ENCODE results near the gene SUCLG1. TPM values are rescaled to one million over a fixed set of nuclear protein-coding genes. Genes with fewer than 3 reads are reported as not detected.

SUCLG1 gene
- polyA plus RNA-seq, 1 donor (not counting 4 experiments of a cell fraction or from before 2014, with no cell fraction given), result 83.6 TPM

GRCh38 chr2:84386336-84387040 lies 72.6 kb downstream of the SUCLG1 start:
- dilution Hi-C loops (cut with MboI; ENCODE audit: extremely low pct_ligation_motif_present, low sequenced_read_pairs), result no loop called here
- H3K27me3 ChIP-seq (ENCODE audit: control insufficient read depth, extremely low read depth, insufficient read depth, low read length), result no peaks in the 10 kb centered on the region
- TF ChIP-seq, protein P1, sequence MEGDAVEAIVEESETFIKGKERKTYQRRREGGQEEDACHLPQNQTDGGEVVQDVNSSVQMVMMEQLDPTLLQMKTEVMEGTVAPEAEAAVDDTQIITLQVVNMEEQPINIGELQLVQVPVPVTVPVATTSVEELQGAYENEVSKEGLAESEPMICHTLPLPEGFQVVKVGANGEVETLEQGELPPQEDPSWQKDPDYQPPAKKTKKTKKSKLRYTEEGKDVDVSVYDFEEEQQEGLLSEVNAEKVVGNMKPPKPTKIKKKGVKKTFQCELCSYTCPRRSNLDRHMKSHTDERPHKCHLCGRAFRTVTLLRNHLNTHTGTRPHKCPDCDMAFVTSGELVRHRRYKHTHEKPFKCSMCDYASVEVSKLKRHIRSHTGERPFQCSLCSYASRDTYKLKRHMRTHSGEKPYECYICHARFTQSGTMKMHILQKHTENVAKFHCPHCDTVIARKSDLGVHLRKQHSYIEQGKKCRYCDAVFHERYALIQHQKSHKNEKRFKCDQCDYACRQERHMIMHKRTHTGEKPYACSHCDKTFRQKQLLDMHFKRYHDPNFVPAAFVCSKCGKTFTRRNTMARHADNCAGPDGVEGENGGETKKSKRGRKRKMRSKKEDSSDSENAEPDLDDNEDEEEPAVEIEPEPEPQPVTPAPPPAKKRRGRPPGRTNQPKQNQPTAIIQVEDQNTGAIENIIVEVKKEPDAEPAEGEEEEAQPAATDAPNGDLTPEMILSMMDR (optimal IDR thresholded peaks at IDR 0.05 in 1 of 3, IDR thresholded peaks at IDR 0.05 in 1 of 3, conservative IDR thresholded peaks at IDR 0.05 in 1 of 3; ENCODE audit: extremely low read depth in 1 of 3, insufficient read depth in 2 of 3, low read length in 3 of 3), result no peak
- no peak for TF ChIP-seq EZH2 (IDR thresholded peaks at IDR 0.05; ENCODE audit: low read length)
- FAIRE-seq, result no peak
- H3K79me2 ChIP-seq (ENCODE audit: control insufficient read depth, insufficient read depth, low read length), result no peaks in the 10 kb centered on the region
- no peaks in the 10 kb centered on the region for H3K9me1 ChIP-seq (ENCODE audit: control insufficient read depth, extremely low read depth, insufficient read depth, low read length)
- no peak overlapping the region for H3K4me3 ChIP-seq (ENCODE audit: control insufficient read depth in 2 of 3, extremely low read depth in 1 of 3, insufficient read depth in 2 of 3, low read depth in 1 of 3, low read length in 3 of 3)
- no peaks in the 10 kb centered on the region for H4K20me1 ChIP-seq (ENCODE audit: control insufficient read depth, extremely low read depth, insufficient read depth, low read length)
- H3K4me1 ChIP-seq (ENCODE audit: control insufficient read depth, extremely low read depth, insufficient read depth, low read length), result no peaks in the 10 kb centered on the region
- H3K9me3 ChIP-seq (ENCODE audit: control insufficient read depth, low read depth, low read length), result no peaks in the 10 kb centered on the region
- no peaks in the 10 kb centered on the region for H3K36me3 ChIP-seq (ENCODE audit: control insufficient read depth in 2 of 2, extremely low read depth in 1 of 2, insufficient read depth in 2 of 2, low read length in 2 of 2)
- no peak overlapping the region for H3K9ac ChIP-seq (ENCODE audit: control insufficient read depth, extremely low read depth, insufficient read depth, low read length)
- H3K27ac ChIP-seq (ENCODE audit: control insufficient read depth, insufficient read depth, low read length), result no peak overlapping the region
- H2AFZ ChIP-seq (ENCODE audit: control insufficient read depth, low read length), result no peak overlapping the region
- H3K4me2 ChIP-seq (ENCODE audit: control insufficient read depth, extremely low read depth, insufficient read depth, low read depth, low read length), result no peak overlapping the region
- no peak for DNase-seq (ENCODE audit: low read depth, low spot score)

- Histone ChIP-seq H3K9me3 (ENCODE audit: control insufficient read depth, low read depth, low read length) (no peaks in the 10 kb centered on the region), H2AFZ (ENCODE audit: control insufficient read depth, low read length) (no peak overlapping the region), H3K9ac (ENCODE audit: control insufficient read depth, extremely low read depth, insufficient read depth, low read length) (no peak overlapping the region), H3K27me3 (ENCODE audit: control insufficient read depth, extremely low read depth, insufficient read depth, low read length) (no peaks in the 10 kb centered on the region), H3K4me2 (ENCODE audit: control insufficient read depth, extremely low read depth, insufficient read depth, low read depth, low read length) (no peak overlapping the region), H4K20me1 (ENCODE audit: control insufficient read depth, extremely low read depth, insufficient read depth, low read length) (no peaks in the 10 kb centered on the region), H3K4me3 (ENCODE audit: control insufficient read depth in 2 of 3, extremely low read depth in 1 of 3, insufficient read depth in 2 of 3, low read depth in 1 of 3, low read length in 3 of 3) (no peak overlapping the region), H3K27ac (ENCODE audit: control insufficient read depth, insufficient read depth, low read length) (no peak overlapping the region), H3K36me3 (ENCODE audit: control insufficient read depth in 2 of 2, extremely low read depth in 1 of 2, insufficient read depth in 2 of 2, low read length in 2 of 2) (no peaks in the 10 kb centered on the region), H3K4me1 (ENCODE audit: control insufficient read depth, extremely low read depth, insufficient read depth, low read length) (no peaks in the 10 kb centered on the region), H3K9me1 (ENCODE audit: control insufficient read depth, extremely low read depth, insufficient read depth, low read length) (no peaks in the 10 kb centered on the region), H3K79me2 (ENCODE audit: control insufficient read depth, insufficient read depth, low read length) (no peaks in the 10 kb centered on the region)
- dilution Hi-C loops (cut with MboI; ENCODE audit: extremely low pct_ligation_motif_present, low sequenced_read_pairs), result no loop called here
- DNase-seq (ENCODE audit: low read depth, low spot score) (no peak), FAIRE-seq (no peak)
- no peak for TF ChIP-seq EZH2 (IDR thresholded peaks at IDR 0.05; ENCODE audit: low read length)
- TF ChIP-seq, protein P1 (optimal IDR thresholded peaks at IDR 0.05 in 1 of 3, IDR thresholded peaks at IDR 0.05 in 1 of 3, conservative IDR thresholded peaks at IDR 0.05 in 1 of 3; ENCODE audit: extremely low read depth in 1 of 3, insufficient read depth in 2 of 3, low read length in 3 of 3), result no peak
These were observed 75.8 kb downstream of the SUCLG1 start for GRCh38 chr2:84383271-84383670.
